Lower leg skin (tissue), 3 donors: ENCODE results near the gene CPSF4L.

Experiments used
- POLR2A ChIP-seq, 2 donors: fragments of 450-650 bp; IDR thresholded peaks; one replicate each; pipeline ENCODE4 v1.6.1; 2016 to 2017; ENCODE audit warnings: antibody characterized with exemption in 2 of 2, mild to moderate bottlenecking in 1 of 2, moderate library complexity in 1 of 2
- TF ChIP-seq, protein P1 (sequence below), 3 donors: fragments of 450-650 bp; IDR thresholded peaks; one replicate each; pipeline ENCODE4 v1.5.1; 2016; ENCODE audit warnings: antibody characterized with exemption in 3 of 3, mild to moderate bottlenecking in 3 of 3, moderate library complexity in 2 of 3

DNA sequence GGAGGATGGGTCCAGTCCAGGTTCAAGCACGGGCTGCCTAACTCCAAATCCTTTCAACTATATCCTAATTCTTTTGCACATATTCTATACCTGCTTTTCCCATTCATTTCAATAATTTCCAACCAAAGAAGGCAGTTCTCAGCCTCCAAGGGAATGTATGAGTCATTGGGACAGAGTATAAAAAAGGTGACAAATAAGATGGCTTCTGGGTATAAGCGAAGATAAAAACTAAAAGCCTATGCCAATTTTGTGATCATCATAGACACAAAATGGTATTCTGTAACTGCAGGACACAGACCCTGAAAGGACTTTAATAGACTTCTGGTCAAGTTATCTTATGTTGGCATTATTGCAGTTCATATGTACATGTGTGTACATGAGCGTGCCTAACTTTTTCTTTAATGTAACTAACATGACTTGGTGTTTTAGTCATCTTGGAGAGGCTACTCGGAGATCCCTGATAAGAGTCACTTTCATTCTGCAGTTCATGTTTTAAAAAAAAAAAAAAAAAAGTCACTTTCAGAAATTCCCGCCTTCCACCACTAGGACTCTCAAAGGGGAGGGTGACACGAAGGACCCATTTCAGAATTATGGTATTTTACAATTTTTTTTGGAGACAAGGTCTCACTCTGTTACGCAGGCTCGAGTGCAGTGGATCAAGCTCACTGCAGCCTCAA lies 51.5 kb downstream of the CPSF4L start:
- TF ChIP-seq, protein P1, sequence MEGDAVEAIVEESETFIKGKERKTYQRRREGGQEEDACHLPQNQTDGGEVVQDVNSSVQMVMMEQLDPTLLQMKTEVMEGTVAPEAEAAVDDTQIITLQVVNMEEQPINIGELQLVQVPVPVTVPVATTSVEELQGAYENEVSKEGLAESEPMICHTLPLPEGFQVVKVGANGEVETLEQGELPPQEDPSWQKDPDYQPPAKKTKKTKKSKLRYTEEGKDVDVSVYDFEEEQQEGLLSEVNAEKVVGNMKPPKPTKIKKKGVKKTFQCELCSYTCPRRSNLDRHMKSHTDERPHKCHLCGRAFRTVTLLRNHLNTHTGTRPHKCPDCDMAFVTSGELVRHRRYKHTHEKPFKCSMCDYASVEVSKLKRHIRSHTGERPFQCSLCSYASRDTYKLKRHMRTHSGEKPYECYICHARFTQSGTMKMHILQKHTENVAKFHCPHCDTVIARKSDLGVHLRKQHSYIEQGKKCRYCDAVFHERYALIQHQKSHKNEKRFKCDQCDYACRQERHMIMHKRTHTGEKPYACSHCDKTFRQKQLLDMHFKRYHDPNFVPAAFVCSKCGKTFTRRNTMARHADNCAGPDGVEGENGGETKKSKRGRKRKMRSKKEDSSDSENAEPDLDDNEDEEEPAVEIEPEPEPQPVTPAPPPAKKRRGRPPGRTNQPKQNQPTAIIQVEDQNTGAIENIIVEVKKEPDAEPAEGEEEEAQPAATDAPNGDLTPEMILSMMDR (IDR thresholded peaks at IDR 0.05): no peak
- no peak for TF ChIP-seq POLR2A (IDR thresholded peaks at IDR 0.05)
